NT2/D1 (cell line): ENCODE data around the gene SMIM43.

Experiments
- SUZ12 ChIP-seq: IDR thresholded peaks from 2 replicates; pipeline ENCODE4 v1.6.1; 2011; ENCODE audit not compliant: insufficient read length, insufficient read depth; ENCODE audit errors: extremely low read depth
- YY1 ChIP-seq: IDR thresholded peaks from 2 replicates; pipeline ENCODE4 v1.6.1; 2011; ENCODE audit not compliant: insufficient read length, insufficient read depth

DNA sequence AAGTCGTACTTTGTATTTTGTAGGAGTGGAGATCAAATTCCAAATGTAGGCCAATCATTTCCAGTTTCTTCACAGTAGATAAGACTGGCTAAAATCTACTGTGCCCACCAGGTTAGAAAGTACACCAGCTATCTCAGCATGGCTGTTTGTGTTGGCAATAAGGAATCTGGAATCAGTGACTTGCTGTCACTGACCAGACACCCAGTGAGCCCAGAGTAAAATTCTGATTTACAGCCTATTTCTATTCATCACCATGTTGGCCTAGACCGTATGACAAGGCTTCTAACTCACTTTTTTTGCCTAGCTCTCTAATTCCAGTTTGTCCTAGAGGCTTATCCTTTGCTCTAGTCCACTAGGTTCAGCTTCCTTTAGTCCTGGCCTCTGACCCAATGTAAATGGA, 25.4 kb downstream of the SMIM43 start:
- no peak for TF ChIP-seq SUZ12
- TF ChIP-seq YY1: no peak
